ENCODE data around the gene ANKRD27.
"Not testable (repeated sequence)": the region's sequence is repeated elsewhere in the genome, so short reads cannot be mapped to it uniquely, and the experiment has no call there.

Gene ANKRD27

GRCh38 chr19:32687681-32688080, 12.7 kb upstream of the ANKRD27 start:
- DNase-seq, result no peak

DNA sequence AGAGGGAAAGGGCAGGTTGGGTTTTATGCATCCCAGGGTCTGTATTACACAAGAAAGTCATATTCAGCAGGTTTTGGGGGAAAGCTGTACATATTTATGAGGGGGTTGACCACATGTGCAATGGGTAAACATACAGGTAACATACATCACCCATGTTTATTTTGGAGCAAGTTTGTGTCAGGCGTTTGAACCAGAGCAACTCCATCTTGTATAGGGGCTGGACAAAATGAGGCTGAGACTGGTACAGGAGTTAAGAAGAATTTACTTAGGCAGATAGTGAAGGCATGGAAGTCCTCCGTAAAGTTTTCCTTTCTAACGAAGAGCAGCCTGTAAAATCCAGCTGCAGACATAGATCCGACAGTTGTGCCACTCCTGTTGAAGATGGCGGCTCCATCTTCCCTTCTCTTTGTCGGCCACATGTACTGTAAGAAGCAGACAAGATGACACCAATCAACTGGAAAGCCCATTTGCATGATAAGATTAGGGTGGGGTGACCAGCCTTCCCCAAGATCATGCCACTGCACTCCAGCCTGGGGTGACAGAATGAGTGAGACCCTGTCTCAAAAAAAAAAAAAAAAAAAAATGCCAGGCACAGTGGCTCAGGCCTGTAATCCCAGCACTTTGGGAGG, 12.0 kb upstream of the ANKRD27 start:
- DNase-seq, result no peak

DNA sequence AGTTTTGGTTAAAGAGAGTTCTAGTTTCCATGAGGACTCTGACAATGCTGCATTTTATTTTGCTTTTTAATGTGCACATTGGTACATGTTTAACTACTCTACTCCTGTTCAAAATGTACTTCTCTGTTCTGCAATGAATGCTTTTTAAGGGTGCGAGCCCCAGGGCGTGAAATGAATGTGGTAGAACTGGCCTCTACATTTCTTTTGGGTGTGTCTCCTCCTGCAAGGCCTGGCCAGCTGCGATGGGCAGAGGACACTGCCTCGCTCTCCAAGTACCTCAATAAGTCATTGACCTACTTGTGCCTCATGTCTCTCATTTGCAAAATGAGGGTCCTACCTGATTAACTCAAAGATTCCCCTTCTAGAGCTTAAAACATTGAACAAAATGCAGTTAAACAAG, 7.3 kb upstream of the ANKRD27 start:
- no peak for DNase-seq

- DNase-seq, result no peak
Observed at GRCh38 chr19:32680986-32681385, 6.0 kb upstream of the ANKRD27 start.

- no peak for DNase-seq
Observed at GRCh38 chr19:32677657-32678056, 2.7 kb upstream of the ANKRD27 start.

GRCh38 chr19:32676895-32677359, 1.9 kb upstream of the ANKRD27 start:
- DNase-seq, result no peak

GRCh38 chr19:32676186-32676894, 1.4 kb upstream of the ANKRD27 start:
- no peak for DNase-seq

DNA sequence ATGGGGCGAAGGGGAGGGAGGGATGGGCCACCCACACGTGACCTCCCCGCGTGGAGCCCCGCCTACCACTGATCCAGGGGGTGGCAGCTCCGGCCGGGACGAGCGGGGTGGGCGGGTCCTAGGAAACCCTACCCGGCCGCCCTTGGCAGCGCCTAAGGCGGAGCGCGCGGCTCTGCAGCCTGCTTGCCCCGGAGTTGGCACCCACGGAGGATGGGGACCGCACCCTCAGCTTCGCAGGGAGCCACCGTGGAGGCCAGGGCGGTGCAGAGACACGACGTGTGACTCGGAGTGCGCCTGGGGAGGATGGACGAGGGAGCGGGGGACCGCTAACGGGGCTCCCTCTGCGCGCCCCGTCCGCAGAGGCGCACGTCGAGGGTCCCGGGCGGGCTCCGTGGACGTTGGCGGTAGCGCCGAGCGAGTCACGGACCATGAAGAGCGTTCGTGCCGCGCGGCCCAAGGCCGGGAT, 773 bp upstream of the ANKRD27 start, which contains the start of gene RGS9BP:
Gene RGS9BP (plus strand): TSS at position 129 of the 466 bp plus-strand sequence. CDS start 416 bp downstream, outside the sequence.
- DNase-seq, result peak; percentile 16

- DNase-seq, result no peak
Observed at GRCh38 chr19:32674153-32674930, 638 bp downstream of the ANKRD27 start.

DNA sequence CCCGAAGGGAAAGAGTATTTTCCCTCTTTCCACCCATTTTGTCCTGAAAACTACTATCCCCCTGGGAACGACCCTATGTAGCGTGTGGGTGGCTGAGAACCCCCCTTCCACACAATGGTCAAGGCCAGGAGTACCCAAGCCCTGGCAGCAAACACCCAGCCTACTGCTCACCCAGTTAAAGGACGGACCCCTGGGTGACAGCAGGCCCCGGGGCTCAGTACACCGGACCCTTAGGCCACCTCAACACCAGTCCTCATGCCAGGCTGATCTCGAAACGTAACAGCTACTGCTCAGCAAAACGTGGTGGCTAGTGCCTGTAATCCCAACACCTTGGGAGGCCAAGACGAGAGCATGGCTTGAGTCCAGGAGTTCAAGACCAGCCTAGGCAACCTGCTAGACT, 1.4 kb downstream of the ANKRD27 start:
- DNase-seq, result no peak

- no peak for DNase-seq
Observed at GRCh38 chr19:32672841-32673240, 2.1 kb downstream of the ANKRD27 start.

GRCh38 chr19:32671883-32672593, 2.9 kb downstream of the ANKRD27 start:
- DNase-seq, result no peak

DNA sequence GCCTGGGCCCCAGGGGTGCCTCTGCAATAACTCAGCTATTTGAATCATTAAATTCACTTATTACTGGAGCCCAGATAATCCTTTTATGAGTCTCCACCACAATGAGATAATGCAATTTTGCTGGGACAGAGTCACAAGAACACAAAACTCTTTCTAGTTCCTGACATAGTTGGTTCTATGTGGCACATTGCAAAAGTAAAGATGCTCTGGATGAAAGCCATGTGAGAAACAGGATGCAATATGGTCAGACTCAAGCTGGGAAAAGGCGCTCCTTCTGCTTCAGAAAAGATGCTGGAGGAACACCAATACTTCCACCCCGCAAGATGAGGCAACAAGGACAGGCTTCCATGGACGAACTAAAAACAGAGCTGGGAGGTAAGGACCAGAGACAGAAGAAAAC, 5.7 kb downstream of the ANKRD27 start:
- DNase-seq, result no peak

DNA sequence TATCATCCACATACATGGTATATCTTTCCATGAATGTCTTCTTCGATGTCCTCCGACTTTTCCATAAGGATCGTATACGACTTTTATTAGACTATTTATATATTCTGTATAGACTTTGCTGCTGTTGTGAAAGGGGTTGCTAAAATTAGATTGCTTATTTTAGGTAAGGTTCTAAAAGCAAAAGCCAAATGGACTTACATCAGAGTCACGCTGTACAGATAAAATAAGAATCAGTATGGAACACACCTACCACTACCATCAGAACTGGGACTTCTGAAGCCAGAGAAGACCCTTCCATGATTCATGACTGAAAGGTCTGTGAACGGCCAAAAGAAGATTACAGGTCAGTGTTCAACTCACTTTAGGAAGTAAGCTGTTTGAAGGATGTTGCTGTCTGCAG, 8.9 kb downstream of the ANKRD27 start:
- DNase-seq, result no peak

DNA sequence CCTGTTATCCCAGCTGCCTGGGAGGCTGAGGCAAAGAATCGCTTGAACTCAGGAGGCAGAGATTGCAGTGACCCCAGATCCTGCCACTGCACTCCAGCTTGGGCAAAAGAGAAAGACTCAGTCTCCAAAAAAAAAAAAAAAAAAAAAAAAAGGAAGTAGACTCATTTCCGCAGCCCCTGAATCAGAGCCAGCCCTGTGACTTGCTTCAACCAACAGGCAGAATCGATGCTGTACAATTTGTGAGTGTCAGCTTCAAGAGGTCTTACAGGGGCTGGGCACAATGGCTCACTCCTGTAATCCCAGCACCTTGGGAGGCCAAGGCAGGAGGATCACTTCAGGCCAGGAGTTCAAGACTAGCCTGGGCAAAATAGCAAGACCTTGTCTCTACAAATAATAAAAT, 12.8 kb downstream of the ANKRD27 start:
- no peak for DNase-seq

DNA sequence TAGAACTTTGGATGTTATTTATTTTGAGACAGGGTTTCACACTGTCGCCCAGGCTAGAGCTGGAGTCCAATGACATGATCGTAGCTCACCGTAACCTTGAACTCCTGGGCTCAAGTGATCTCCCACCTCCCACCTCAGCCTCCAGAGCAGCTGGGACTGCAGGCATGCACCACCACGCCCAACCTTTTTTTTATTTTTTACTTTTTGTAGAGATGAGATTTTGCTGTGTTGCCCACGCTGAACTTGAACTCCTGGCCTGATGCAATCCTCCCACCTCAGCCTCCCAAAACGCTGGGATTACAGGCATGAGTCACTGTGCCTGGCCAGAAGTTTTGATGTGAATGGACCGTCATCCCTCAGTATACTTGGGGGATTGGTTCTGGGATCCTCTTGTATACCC, 13.7 kb downstream of the ANKRD27 start:
- no peak for DNase-seq

DNA sequence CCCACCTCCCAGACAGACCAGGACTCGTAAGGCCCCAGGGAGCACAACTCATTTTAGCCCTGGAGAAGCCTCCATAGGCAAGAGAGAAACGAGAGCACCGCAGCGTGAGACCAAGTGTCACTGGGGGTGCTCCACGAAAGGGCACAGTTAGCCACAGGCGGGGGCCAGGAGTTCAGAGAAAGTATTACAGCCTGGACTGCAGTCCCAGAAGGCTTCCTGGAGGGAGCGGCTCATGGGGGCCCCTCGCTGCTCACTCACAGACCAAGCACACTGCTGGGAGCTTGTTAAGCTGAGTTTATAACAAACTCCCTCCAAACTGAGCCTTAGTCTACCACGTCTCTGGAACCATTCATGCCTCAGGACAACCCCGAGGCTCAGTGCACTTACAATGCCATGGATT, 16.5 kb downstream of the ANKRD27 start:
- DNase-seq, result no peak

- no peak for DNase-seq
Observed at GRCh38 chr19:32658075-32658474, 16.9 kb downstream of the ANKRD27 start.

GRCh38 chr19:32656379-32656778, 18.6 kb downstream of the ANKRD27 start:
- DNase-seq, result not testable (repeated sequence)

GRCh38 chr19:32653599-32653915, 21.4 kb downstream of the ANKRD27 start:
- no peak for DNase-seq

GRCh38 chr19:32652894-32653598, 21.9 kb downstream of the ANKRD27 start:
- no peak for DNase-seq

- not testable (repeated sequence) for DNase-seq
Observed at GRCh38 chr19:32652331-32652730, 22.6 kb downstream of the ANKRD27 start.
